ENCODE measurements around the gene MRGPRG. TPM values are rescaled to one million over a fixed set of nuclear protein-coding genes. Genes with fewer than 3 reads are reported as not detected.
"Not testable (repeated sequence)": the region's sequence is repeated elsewhere in the genome, so short reads cannot be mapped to it uniquely, and the experiment has no call there.

The MRGPRG gene
- total RNA-seq (2014; rRNA removed; shearing (Covaris generic); ENCODE audit: low replicate concordance): not detected in 2 replicates

- H2AFZ ChIP-seq (ENCODE audit: low read length): no peak within 1 kb of the TSS
These were observed at the start of gene MRGPRG for GRCh38 chr11:3218483-3219280. Gene MRGPRG, minus strand, starts transcription at chr11:3218813. Its CDS starts 0 bp downstream, at chr11:3218813.

GRCh38 chr11:3262548-3262947 lies 43.9 kb upstream of the MRGPRG start:
- not testable (repeated sequence) for H3K4me3 ChIP-seq (ENCODE audit: low read length); H3K9me3 ChIP-seq (ENCODE audit: low read length); H3K79me2 ChIP-seq (ENCODE audit: low read length); H3K27me3 ChIP-seq (ENCODE audit: low read length); DNase-seq; H3K27ac ChIP-seq (ENCODE audit: low read length); H3K4me2 ChIP-seq (ENCODE audit: low read depth, low read length, poor library complexity, severe bottlenecking); H3K36me3 ChIP-seq (ENCODE audit: insufficient read depth, low read length); H2AFZ ChIP-seq (ENCODE audit: low read length); H3K9ac ChIP-seq (ENCODE audit: low read length); H4K20me1 ChIP-seq (ENCODE audit: insufficient read depth, low read depth, low read length); H3K9me2 ChIP-seq (replicated peaks; ENCODE audit: insufficient read depth, low read length); H3K4me1 ChIP-seq (ENCODE audit: low read length)

More at GRCh38 chr11:3218483-3219280, at the start of gene MRGPRG:
- Histone ChIP-seq H3K9me2 (replicated peaks; ENCODE audit: insufficient read depth, low read length) (no peaks in the 10 kb centered on the region), H3K4me2 (ENCODE audit: low read depth, low read length, poor library complexity, severe bottlenecking) (no peak within 1 kb of the TSS), H3K27me3 (ENCODE audit: low read length) (no peaks in the 10 kb centered on the region), H3K4me3 (ENCODE audit: low read length) (no peak within 1 kb of the TSS), H4K20me1 (ENCODE audit: insufficient read depth, low read depth, low read length) (no peaks in the 10 kb centered on the region), H3K4me1 (ENCODE audit: low read length) (no peaks in the 10 kb centered on the region), H3K36me3 (ENCODE audit: insufficient read depth, low read length) (no peaks in the 10 kb centered on the region), H3K9ac (ENCODE audit: low read length) (no peak within 1 kb of the TSS), H3K79me2 (ENCODE audit: low read length) (no peaks in the 10 kb centered on the region), H3K27ac (ENCODE audit: low read length) (no peak within 1 kb of the TSS), H3K9me3 (ENCODE audit: low read length) (no peaks in the 10 kb centered on the region)
- no peak for DNase-seq

- H3K9me3 ChIP-seq (ENCODE audit: low read length); H3K27ac ChIP-seq (ENCODE audit: low read length); H3K9ac ChIP-seq (ENCODE audit: low read length); DNase-seq; H3K9me2 ChIP-seq (replicated peaks; ENCODE audit: insufficient read depth, low read length); H3K79me2 ChIP-seq (ENCODE audit: low read length); H3K27me3 ChIP-seq (ENCODE audit: low read length); H4K20me1 ChIP-seq (ENCODE audit: insufficient read depth, low read depth, low read length); H3K4me1 ChIP-seq (ENCODE audit: low read length); H2AFZ ChIP-seq (ENCODE audit: low read length); H3K4me3 ChIP-seq (ENCODE audit: low read length); H3K36me3 ChIP-seq (ENCODE audit: insufficient read depth, low read length); H3K4me2 ChIP-seq (ENCODE audit: low read depth, low read length, poor library complexity, severe bottlenecking): not testable (repeated sequence)
These were observed 43.2 kb upstream of the MRGPRG start for GRCh38 chr11:3261831-3262230.

GRCh38 chr11:3257509-3257908 lies 38.9 kb upstream of the MRGPRG start:
- H3K9me2 ChIP-seq (replicated peaks; ENCODE audit: insufficient read depth, low read length); H2AFZ ChIP-seq (ENCODE audit: low read length); H3K36me3 ChIP-seq (ENCODE audit: insufficient read depth, low read length); H3K4me1 ChIP-seq (ENCODE audit: low read length); H3K4me3 ChIP-seq (ENCODE audit: low read length); H3K27me3 ChIP-seq (ENCODE audit: low read length); H3K9me3 ChIP-seq (ENCODE audit: low read length); H3K27ac ChIP-seq (ENCODE audit: low read length); H4K20me1 ChIP-seq (ENCODE audit: insufficient read depth, low read depth, low read length); H3K4me2 ChIP-seq (ENCODE audit: low read depth, low read length, poor library complexity, severe bottlenecking); H3K9ac ChIP-seq (ENCODE audit: low read length); DNase-seq; H3K79me2 ChIP-seq (ENCODE audit: low read length): not testable (repeated sequence)

- not testable (repeated sequence) for H3K27ac ChIP-seq (ENCODE audit: low read length); H3K36me3 ChIP-seq (ENCODE audit: insufficient read depth, low read length); H3K9me2 ChIP-seq (replicated peaks; ENCODE audit: insufficient read depth, low read length); DNase-seq; H3K9me3 ChIP-seq (ENCODE audit: low read length); H4K20me1 ChIP-seq (ENCODE audit: insufficient read depth, low read depth, low read length); H3K4me2 ChIP-seq (ENCODE audit: low read depth, low read length, poor library complexity, severe bottlenecking); H3K4me3 ChIP-seq (ENCODE audit: low read length); H3K4me1 ChIP-seq (ENCODE audit: low read length); H3K9ac ChIP-seq (ENCODE audit: low read length); H3K79me2 ChIP-seq (ENCODE audit: low read length); H3K27me3 ChIP-seq (ENCODE audit: low read length); H2AFZ ChIP-seq (ENCODE audit: low read length)
These were observed 36.6 kb upstream of the MRGPRG start for GRCh38 chr11:3255241-3255640.

GRCh38 chr11:3254773-3255172 lies 36.2 kb upstream of the MRGPRG start:
- H3K4me3 ChIP-seq (ENCODE audit: low read length); H3K27ac ChIP-seq (ENCODE audit: low read length); H3K9me3 ChIP-seq (ENCODE audit: low read length); H3K79me2 ChIP-seq (ENCODE audit: low read length); H4K20me1 ChIP-seq (ENCODE audit: insufficient read depth, low read depth, low read length); H3K9ac ChIP-seq (ENCODE audit: low read length); DNase-seq; H3K36me3 ChIP-seq (ENCODE audit: insufficient read depth, low read length); H3K27me3 ChIP-seq (ENCODE audit: low read length); H2AFZ ChIP-seq (ENCODE audit: low read length); H3K9me2 ChIP-seq (replicated peaks; ENCODE audit: insufficient read depth, low read length); H3K4me1 ChIP-seq (ENCODE audit: low read length); H3K4me2 ChIP-seq (ENCODE audit: low read depth, low read length, poor library complexity, severe bottlenecking): not testable (repeated sequence)

GRCh38 chr11:3245071-3245470 lies 26.5 kb upstream of the MRGPRG start:
- Histone ChIP-seq H3K4me2 (ENCODE audit: low read depth, low read length, poor library complexity, severe bottlenecking) (no peak overlapping the region), H3K27ac (ENCODE audit: low read length) (no peak overlapping the region), H2AFZ (ENCODE audit: low read length) (no peak overlapping the region), H3K9me2 (replicated peaks; ENCODE audit: insufficient read depth, low read length) (no peaks in the 10 kb centered on the region), H3K79me2 (ENCODE audit: low read length) (no peaks in the 10 kb centered on the region), H4K20me1 (ENCODE audit: insufficient read depth, low read depth, low read length) (no peaks in the 10 kb centered on the region), H3K4me1 (ENCODE audit: low read length) (no peaks in the 10 kb centered on the region), H3K9me3 (ENCODE audit: low read length) (no peaks in the 10 kb centered on the region), H3K4me3 (ENCODE audit: low read length) (no peak overlapping the region), H3K9ac (ENCODE audit: low read length) (no peak overlapping the region), H3K36me3 (ENCODE audit: insufficient read depth, low read length) (no peaks in the 10 kb centered on the region), H3K27me3 (ENCODE audit: low read length) (no peaks in the 10 kb centered on the region)
- DNase-seq: no peak

GRCh38 chr11:3243880-3244279 lies 25.3 kb upstream of the MRGPRG start:
- no peaks in the 10 kb centered on the region for H4K20me1 ChIP-seq (ENCODE audit: insufficient read depth, low read depth, low read length)
- no peak for DNase-seq

More at GRCh38 chr11:3243880-3244279, 25.3 kb upstream of the MRGPRG start:
- Histone ChIP-seq H3K79me2 (ENCODE audit: low read length) (no peaks in the 10 kb centered on the region), H3K9ac (ENCODE audit: low read length) (no peak overlapping the region), H3K4me1 (ENCODE audit: low read length) (no peaks in the 10 kb centered on the region), H3K9me2 (replicated peaks; ENCODE audit: insufficient read depth, low read length) (no peaks in the 10 kb centered on the region), H3K4me2 (ENCODE audit: low read depth, low read length, poor library complexity, severe bottlenecking) (no peak overlapping the region), H3K4me3 (ENCODE audit: low read length) (no peak overlapping the region), H3K9me3 (ENCODE audit: low read length) (no peaks in the 10 kb centered on the region), H3K27ac (ENCODE audit: low read length) (no peak overlapping the region), H2AFZ (ENCODE audit: low read length) (no peak overlapping the region), H3K27me3 (ENCODE audit: low read length) (no peaks in the 10 kb centered on the region), H3K36me3 (ENCODE audit: insufficient read depth, low read length) (no peaks in the 10 kb centered on the region)

All from Karpas-422 (cell line).